HG02973 (cell line): Measurements from ENCODE around the gene CELF1.

ENCODE experiments used
- ATAC-seq: cut with Tn5 transposase; IDR thresholded peaks from one replicate; pipeline ENCODE4 v1.9.1; 2021; ENCODE audit warnings: moderate library complexity; ENCODE audit not compliant: unreplicated experiment

CELF1 gene

GRCh38 chr11:47552566-47553405, at the start of gene CELF1:
CELF1 (minus strand) TSS chr11:47553132; CDS start chr11:47499523, 53,609 bp downstream.
- peak; percentile 88 for ATAC-seq

GRCh38 chr11:47599902-47600301, 47.0 kb upstream of the CELF1 start:
- ATAC-seq = no peak

DNA sequence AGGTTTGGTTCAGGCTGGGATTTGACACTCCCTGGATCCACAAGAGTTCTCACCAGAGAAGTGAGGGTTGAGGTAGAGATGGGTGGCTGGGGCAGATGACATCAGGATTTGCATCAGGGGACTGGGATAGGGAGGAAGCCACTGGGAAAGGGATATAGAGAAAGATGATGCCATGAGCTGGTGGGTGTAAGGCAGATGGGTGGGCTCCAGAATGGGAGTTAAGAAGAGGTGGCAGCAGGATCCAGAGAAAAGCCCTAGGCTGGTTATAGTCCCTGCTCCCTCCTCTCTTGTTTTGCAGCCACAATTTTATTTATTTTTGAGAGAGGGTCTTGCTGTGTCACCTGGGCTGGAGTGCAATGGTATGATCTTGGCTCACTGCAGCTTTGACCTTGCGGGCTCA, 43.0 kb upstream of the CELF1 start:
- ATAC-seq = no peak

DNA sequence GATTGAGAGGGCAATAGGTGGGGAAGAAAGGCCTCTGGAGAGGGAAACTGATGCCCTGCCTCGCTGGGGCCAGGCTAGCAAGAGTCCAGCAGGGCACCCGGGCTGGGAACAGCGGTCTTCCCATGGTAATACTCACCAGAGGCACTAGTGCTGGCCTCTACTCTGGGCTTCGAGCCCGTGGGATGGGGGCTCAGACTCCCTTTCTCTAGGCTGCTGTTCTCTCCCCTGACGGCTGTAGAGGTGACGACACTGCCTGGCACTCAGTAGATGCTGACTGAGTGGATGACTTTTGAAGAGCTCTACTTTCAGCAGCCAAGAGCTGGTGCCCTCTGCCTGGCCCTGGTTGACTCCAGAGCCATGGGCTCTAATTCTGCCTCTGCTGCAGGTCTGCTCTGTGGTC, 42.1 kb upstream of the CELF1 start:
- no peak for ATAC-seq

DNA sequence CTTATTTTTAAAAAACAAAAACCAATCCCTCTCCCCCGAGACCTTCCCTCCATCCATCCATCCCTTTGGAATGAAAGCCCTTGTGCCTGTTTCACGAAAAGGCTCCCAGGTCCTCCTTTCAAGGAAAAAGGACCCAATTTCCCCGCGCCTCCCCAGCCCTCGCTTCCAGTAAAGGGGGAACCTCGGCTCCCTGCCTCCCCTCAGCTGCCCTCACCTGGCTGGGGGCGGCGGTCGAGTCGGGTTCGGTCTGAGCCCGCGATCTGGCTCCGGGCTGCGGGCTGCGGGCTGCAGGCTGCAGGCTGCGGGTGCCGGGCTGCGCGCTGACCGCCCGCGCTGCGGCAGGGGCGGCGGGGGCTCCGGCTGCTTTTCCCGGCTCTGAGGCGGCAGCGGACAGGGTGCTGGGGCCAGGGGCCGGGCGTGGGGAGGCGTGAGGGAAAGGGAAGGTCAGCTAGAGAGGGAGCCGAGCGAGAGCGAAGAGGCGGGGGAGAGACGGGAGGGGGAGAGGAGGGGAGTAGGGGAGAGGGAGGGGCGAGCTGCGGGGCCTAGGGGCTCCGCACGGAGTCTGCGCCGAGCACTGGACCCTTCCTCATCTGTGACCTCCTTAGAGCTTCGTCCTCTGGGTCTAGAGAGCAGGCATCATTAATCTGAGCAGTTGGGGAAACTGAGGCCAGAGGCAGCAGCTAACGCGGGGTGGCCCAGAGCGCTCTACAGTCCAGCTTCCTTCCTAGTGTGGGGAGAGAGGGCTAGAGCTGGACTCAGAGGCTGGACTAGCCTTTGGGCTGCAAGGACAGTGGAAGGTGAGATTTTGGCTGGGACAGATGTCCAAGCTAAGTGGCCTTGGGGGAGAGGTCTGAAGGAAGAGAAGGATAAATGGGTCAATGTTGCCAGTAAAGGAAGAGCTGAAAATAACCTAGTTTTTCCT, 41.3 kb upstream of the CELF1 start, which contains the start of gene C1QTNF4:
C1QTNF4 (minus strand) TSS at position 478 of the 922 bp plus-strand sequence. CDS start 3,601 bp downstream, outside the sequence.
- ATAC-seq = no peak

GRCh38 chr11:47593492-47593933, 40.6 kb upstream of the CELF1 start:
- no peak for ATAC-seq

GRCh38 chr11:47592970-47593369, 40.0 kb upstream of the CELF1 start:
- no peak for ATAC-seq

DNA sequence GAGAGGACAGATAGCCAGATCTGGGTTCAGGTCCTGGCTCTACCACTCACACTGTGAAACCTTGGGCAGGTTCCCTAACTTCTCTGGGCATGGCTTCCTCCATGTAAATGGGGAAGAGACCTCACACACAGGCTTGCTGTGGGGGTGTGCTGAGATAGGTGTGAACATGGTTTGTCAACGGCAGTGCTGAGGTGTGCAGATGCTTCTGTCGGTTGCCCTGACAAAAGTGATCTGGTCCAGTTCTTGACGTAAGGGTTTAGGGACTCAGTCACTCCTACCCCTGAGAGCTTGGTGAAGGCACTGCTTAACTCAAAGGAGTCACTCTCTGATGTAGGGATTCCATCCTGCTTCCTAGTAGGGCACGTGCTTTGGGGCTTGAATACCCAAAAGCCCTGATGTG, 39.3 kb upstream of the CELF1 start:
- ATAC-seq = no peak

GRCh38 chr11:47591764-47592163, 38.8 kb upstream of the CELF1 start:
- no peak for ATAC-seq

- ATAC-seq = no peak
Measured at GRCh38 chr11:47589977-47590861, 37.3 kb upstream of the CELF1 start.

GRCh38 chr11:47589584-47589976, 36.6 kb upstream of the CELF1 start:
- ATAC-seq = no peak

DNA sequence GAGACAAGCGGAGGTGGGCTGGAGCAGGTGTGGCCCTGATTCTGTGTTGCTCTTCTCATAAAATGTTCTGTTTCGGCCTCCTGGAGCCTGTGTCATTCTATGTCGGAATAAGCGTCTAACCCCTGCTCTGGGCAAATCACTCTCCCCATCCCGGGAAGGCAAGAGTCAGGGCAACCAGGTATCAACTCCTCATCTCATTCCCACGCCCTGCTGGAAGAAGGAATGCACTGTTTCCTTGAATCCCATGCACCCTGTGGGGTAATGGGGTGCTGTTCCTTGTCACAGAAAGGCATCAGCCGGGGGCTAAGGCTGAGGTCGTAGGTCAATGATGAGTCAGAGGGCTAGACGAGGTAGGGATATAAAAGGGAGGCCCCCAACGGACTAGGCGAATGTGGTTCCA, 36.2 kb upstream of the CELF1 start:
- no peak for ATAC-seq

DNA sequence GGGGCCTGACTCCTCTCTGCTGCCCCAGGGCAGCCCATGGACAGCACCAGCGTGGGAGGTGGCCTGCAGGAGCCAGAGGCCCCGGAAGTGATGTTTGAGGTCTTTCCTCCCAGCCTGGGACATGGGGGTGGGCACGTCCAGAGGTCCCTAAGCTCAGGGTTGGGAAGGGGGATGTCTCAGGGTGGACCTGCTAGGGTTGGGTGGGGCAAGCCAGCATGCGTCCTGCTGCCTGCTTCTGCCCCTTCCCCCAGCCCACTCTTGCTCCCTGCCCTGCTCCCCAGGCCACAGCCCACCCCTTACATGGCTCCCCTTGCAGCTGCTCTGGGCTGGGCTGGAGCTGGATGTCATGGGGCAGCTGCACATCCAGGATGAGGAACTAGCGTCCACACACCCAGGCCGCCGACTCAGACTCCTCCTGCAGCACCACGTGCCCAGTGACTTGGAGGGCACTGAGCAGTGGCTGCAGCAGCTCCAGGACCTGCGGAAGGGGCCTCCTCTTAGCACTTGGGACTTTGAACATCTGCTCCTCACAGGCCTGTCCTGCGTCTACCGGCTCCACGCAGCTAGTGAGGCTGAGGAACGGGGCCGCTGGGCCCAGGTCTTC, 34.9 kb upstream of the CELF1 start:
- no peak for ATAC-seq

- no peak for ATAC-seq
Measured at GRCh38 chr11:47587039-47587716, 34.2 kb upstream of the CELF1 start.

DNA sequence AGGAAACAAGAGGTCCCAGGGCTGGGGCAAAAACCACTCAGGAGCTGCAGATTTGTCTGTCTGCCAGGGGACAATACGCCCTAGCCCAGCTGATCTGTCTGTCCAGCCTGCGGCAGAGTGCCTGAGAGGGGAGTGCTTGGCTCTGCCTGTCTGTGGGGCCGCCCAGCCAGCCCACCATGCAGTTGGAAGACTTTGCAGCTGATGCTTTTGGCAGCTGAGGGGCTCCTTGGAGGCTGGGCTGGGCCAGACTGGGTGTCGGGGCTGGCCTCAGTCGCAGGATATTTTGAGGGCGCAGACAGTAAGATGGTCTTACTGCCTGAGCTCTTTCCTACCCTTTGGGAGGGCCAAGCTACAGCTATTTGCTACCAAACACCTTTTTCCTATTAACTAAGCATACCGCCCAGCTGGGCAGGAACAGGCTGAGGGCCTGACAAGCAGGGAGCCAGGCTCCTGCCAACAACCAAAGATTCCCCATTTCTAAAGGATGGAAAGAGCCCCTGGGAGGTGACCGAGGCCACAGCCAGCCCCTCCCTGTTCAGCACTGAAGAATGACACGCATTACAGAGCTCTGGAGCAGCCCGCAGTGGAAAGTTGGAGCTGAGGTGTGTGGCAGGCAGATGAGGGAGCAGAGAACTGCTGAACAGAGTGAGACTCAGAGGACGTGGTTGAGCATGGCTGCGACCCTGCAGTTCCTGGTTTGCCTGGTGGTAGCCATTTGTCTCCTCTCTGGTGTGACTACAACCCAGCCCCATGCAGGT, 33.3 kb upstream of the CELF1 start, which contains the start of gene FAM180B:
FAM180B (plus strand) TSS at position 581 of the 758 bp plus-strand sequence; CDS start at position 672, 91 bp downstream.
- no peak for ATAC-seq

DNA sequence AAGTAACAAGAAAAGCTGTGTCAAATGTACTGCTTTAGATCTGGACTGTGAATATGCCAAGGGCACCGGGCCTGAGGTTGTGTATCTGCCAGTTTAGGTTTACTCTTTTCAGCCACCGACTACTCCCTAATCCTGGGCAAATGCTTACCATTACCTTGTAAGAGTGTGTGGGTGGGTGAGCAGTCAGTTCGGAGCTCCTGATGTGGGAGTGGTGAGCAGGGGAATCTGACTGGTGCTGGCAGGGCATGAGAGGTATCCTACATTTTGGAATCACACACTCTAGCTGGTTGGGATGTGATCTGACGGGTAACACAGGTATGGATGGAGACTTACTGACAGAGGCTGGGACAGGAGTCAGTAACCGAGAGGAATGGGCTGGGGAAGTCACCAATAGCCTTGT, 30.9 kb upstream of the CELF1 start:
- no peak for ATAC-seq

DNA sequence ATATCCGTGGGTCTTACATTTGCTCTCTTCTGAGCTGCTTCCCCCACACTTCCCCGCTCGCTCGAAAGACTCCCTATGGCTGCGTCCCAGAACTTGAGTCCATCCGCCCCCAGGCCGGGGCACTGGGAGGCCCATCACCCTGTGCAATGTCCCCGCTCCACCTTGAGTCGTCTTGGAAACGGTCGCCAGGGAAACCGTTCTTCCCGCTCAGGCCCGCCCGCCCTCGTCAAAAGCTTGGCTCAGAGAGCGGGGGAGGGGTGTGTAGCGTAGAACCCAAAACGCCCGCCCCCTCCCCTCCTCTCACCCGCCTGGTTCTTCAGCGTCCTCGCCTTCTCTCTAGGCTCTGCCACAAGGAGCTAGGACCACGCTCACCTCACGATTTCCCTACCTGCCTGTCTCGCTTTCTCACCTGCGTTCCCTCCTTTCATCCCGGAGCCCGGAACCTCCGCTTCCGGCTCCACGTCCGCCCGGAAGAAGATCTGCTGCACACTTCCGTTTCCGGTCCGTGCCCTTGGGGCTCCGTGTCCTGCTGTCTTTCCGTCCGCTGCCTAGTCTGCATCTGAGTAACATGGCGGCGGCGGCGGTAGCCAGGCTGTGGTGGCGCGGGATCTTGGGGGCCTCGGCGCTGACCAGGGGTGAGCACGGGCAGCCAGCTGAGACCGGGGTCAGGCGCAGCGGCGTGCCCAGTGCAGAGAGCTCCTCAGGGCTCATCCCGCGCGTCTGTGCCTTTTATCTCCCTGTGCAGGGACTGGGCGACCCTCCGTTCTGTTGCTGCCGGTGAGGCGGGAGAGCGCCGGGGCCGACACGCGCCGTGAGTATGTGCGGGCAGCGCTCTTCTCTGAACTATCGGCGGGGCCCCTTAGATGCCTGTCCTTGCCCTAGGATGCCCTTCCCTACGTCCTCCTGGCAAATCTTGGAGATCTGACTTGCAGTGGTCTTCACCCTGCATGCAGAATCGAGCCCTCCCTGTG, 25.9 kb upstream of the CELF1 start, which contains the start of the genes KBTBD4 and NDUFS3:
KBTBD4 (minus strand) TSS at position 447 of the 971 bp plus-strand sequence; CDS start at position 428, 19 bp downstream.
NDUFS3 (plus strand) TSS at position 551 of the 971 bp plus-strand sequence; CDS start at position 569, 18 bp downstream.
- peak; percentile 91 for ATAC-seq
